Ishikawa (cell line): Measurements from ENCODE around the gene M1AP.

ENCODE experiments used
- CREB1 ChIP-seq: IDR thresholded peaks from 2 replicates; pipeline ENCODE4 v1.6.1; 2012; ENCODE audit warnings: low read depth
- MAX ChIP-seq: IDR thresholded peaks from 2 replicates; pipeline ENCODE4 v1.6.1; 2012
- RAD21 ChIP-seq: IDR thresholded peaks from 2 replicates; pipeline ENCODE4 v1.6.1; 2012; ENCODE audit warnings: low read depth
- REST ChIP-seq: IDR thresholded peaks from 2 replicates; pipeline ENCODE4 v1.6.1; 2012; ENCODE audit warnings: low read depth, mild to moderate bottlenecking
- YY1 ChIP-seq: IDR thresholded peaks from 2 replicates; pipeline ENCODE4 v1.6.1; 2012; ENCODE audit warnings: low read depth

- TF ChIP-seq CREB1 (no peak), MAX (no peak), REST (no peak), YY1 (no peak), RAD21 (no peak)
Observed at GRCh38 chr2:74511104-74511989, 136.8 kb downstream of the M1AP start.
